Measurements from ENCODE around the gene P3R3URF.
A peak's percentile ranks its signal among the peaks of the same experiment; 100 is the strongest.

Gene P3R3URF

GRCh38 chr1:46133781-46134350 lies 42.4 kb downstream of the P3R3URF start:
- H3K27me3 ChIP-seq (ENCODE audit: insufficient read depth, poor library complexity, severe bottlenecking) = no peaks in the 10 kb centered on the region
- no peak for DNase-seq (ENCODE audit: low read depth in 1 of 2, low spot score in 1 of 2)

GRCh38 chr1:46133181-46133658 lies 43.1 kb downstream of the P3R3URF start:
- TF ChIP-seq SPI1 (IDR thresholded peaks at IDR 0.05; ENCODE audit: borderline replicate concordance, low read depth) (no peak), POLR2AphosphoS5 (IDR thresholded peaks at IDR 0.05; ENCODE audit: low read depth) (no peak), CTCF (IDR thresholded peaks at IDR 0.05; ENCODE audit: insufficient read depth, low read length) (no peak), GABPA (IDR thresholded peaks at IDR 0.05; ENCODE audit: low read depth) (no peak), REST (IDR thresholded peaks at IDR 0.05; ENCODE audit: insufficient replicate concordance, low read depth) (no peak)
- Histone ChIP-seq H3K27me3 (ENCODE audit: insufficient read depth, poor library complexity, severe bottlenecking) (no peaks in the 10 kb centered on the region), H3K4me3 (replicated peaks; ENCODE audit: insufficient read depth, low read length) (peak overlapping the region; percentile 78), H3K27ac (replicated peaks) (peak overlapping the region; percentile 96)
- DNase-seq (ENCODE audit: low read depth in 1 of 2, low spot score in 1 of 2) = no peak

More at GRCh38 chr1:46133781-46134350, 42.4 kb downstream of the P3R3URF start:
- TF ChIP-seq SPI1 (IDR thresholded peaks at IDR 0.05; ENCODE audit: borderline replicate concordance, low read depth) (no peak), GABPA (IDR thresholded peaks at IDR 0.05; ENCODE audit: low read depth) (no peak), CTCF (IDR thresholded peaks at IDR 0.05; ENCODE audit: insufficient read depth, low read length) (no peak), REST (IDR thresholded peaks at IDR 0.05; ENCODE audit: insufficient replicate concordance, low read depth) (no peak), POLR2AphosphoS5 (IDR thresholded peaks at IDR 0.05; ENCODE audit: low read depth) (no peak)
- H3K4me3 ChIP-seq (replicated peaks; ENCODE audit: insufficient read depth, low read length) = peak overlapping the region; percentile 78
- no peak overlapping the region for H3K27ac ChIP-seq (replicated peaks)

- TF ChIP-seq REST (IDR thresholded peaks at IDR 0.05; ENCODE audit: insufficient replicate concordance, low read depth) (no peak), POLR2AphosphoS5 (IDR thresholded peaks at IDR 0.05; ENCODE audit: low read depth) (peak; percentile 79)
- Histone ChIP-seq H3K27ac (replicated peaks) (peak within 1 kb of the TSS; percentile 96), H3K4me3 (replicated peaks; ENCODE audit: insufficient read depth, low read length) (peak within 1 kb of the TSS; percentile 78), H3K27me3 (ENCODE audit: insufficient read depth, poor library complexity, severe bottlenecking) (no peaks in the 10 kb centered on the region)
- peak; percentile 97 to 99 for DNase-seq (ENCODE audit: low read depth in 1 of 2, low spot score in 1 of 2)
These were observed 43.6 kb downstream of the P3R3URF start, which contains the start of gene PIK3R3 for GRCh38 chr1:46132529-46133180. PIK3R3 (minus strand) TSS chr1:46132629; CDS start chr1:46131952, 677 bp downstream.

All from HL-60 (cell line).